Astrocyte of the spinal cord (primary cell): Measurements from ENCODE around the gene NUMB.
A peak's percentile ranks its signal among the peaks of the same experiment; 100 is the strongest.
"Not testable (repeated sequence)": the region's sequence is repeated elsewhere in the genome, so short reads cannot be mapped to it uniquely, and the experiment has no call there.

Experiments used
- DNase-seq: peaks from one replicate; pipeline ENCODE4 v3.0.0; 2011; ENCODE audit warnings: low read depth, low spot score
- H3K4me3 ChIP-seq: 2 replicates; pipeline ENCODE4 v1.5.1; 2011; ENCODE audit warnings: low read depth, mild to moderate bottlenecking, low read length, moderate library complexity
- CTCF ChIP-seq: IDR thresholded peaks from 2 replicates; pipeline ENCODE4 v1.5.1; 2012; ENCODE audit warnings: low read depth, mild to moderate bottlenecking, low read length, inconsistent platforms
- in situ Hi-C: cut with HindIII; loops from 2 replicates; pipeline ENCODE4 v1.10.0; 2017; ENCODE audit warnings: low sequenced_read_pairs

NUMB gene

GRCh38 chr14:73426877-73427276 is 31.5 kb downstream of the NUMB start:
- no peak overlapping the region for H3K4me3 ChIP-seq
- TF ChIP-seq CTCF: no peak
- in situ Hi-C loops: no loop called here
- DNase-seq: peak; percentile 81

GRCh38 chr14:73424453-73424852 is 33.9 kb downstream of the NUMB start:
- TF ChIP-seq CTCF: no peak
- DNase-seq: peak; percentile 33
- in situ Hi-C loops: no loop called here
- H3K4me3 ChIP-seq: no peak overlapping the region

- in situ Hi-C loops, H3K4me3 ChIP-seq, DNase-seq: not testable (repeated sequence)
Observed at GRCh38 chr14:73423092-73423491, 35.3 kb downstream of the NUMB start.

- in situ Hi-C loops: no loop called here
- TF ChIP-seq CTCF: no peak
- no peak for DNase-seq
- H3K4me3 ChIP-seq: no peak overlapping the region
Observed at GRCh38 chr14:73422515-73422914, 35.8 kb downstream of the NUMB start.

- in situ Hi-C loops: no loop called here
- no peak for TF ChIP-seq CTCF
- H3K4me3 ChIP-seq: no peak overlapping the region
- DNase-seq: no peak
Observed at GRCh38 chr14:73418227-73418626, 40.1 kb downstream of the NUMB start.

- H3K4me3 ChIP-seq, in situ Hi-C loops, DNase-seq: not testable (repeated sequence)
Observed at GRCh38 chr14:73406248-73406647, 52.1 kb downstream of the NUMB start.

- TF ChIP-seq CTCF: no peak
- in situ Hi-C loops: no loop called here
- no peak for DNase-seq
- H3K4me3 ChIP-seq: no peak overlapping the region
Observed at GRCh38 chr14:73403181-73403752, 55.1 kb downstream of the NUMB start.

- DNase-seq: no peak
- in situ Hi-C loops: no loop called here
- no peak for TF ChIP-seq CTCF
- no peak overlapping the region for H3K4me3 ChIP-seq
Observed at GRCh38 chr14:73402579-73402978, 55.8 kb downstream of the NUMB start.
